Fibroblast of the aortic adventitia (primary cell): ENCODE results near the gene PPIH. TPM values are rescaled to one million over a fixed set of nuclear protein-coding genes. Genes with fewer than 3 reads are reported as not detected.

Source experiments
- DNase-seq: peaks from one replicate; pipeline ENCODE4 v3.0.0-alpha.2; 2010; ENCODE audit warnings: low read depth
- H3K4me3 ChIP-seq: 2 replicates; pipeline ENCODE4 v1.5.1; 2011; ENCODE audit warnings: low read depth, mild to moderate bottlenecking, control low read depth, low read length, moderate library complexity
- CTCF ChIP-seq: IDR thresholded peaks from 2 replicates; pipeline ENCODE4 v1.5.1; 2011; ENCODE audit warnings: mild to moderate bottlenecking, low read length, control low read depth, inconsistent platforms; ENCODE audit not compliant: insufficient read depth
- total RNA-seq: library from RNA; depleted of rRNA; stranded (reverse); fragments of >200 nt; gene quantifications from 2 replicates; pipeline ENCODE4 v1.2.3, GENCODE V29; 2012; ENCODE audit warnings: low replicate concordance

The PPIH gene
- total RNA-seq, 1 donor: 29.2 TPM

- peak; percentile 72 for DNase-seq
- H3K4me3 ChIP-seq: peak overlapping the region; percentile 76
- no peak for TF ChIP-seq CTCF
Measured at GRCh38 chr1:42682739-42683531, 24.7 kb downstream of the PPIH start.

- no peak for TF ChIP-seq CTCF
- peak; percentile 14 for DNase-seq
- peak overlapping the region; percentile 76 for H3K4me3 ChIP-seq
Measured at GRCh38 chr1:42684139-42684538, 25.9 kb downstream of the PPIH start.

GRCh38 chr1:42686418-42686817 lies 28.2 kb downstream of the PPIH start:
- DNase-seq: no peak
- no peak overlapping the region for H3K4me3 ChIP-seq
- TF ChIP-seq CTCF: no peak

- DNase-seq: no peak
- TF ChIP-seq CTCF: no peak
- H3K4me3 ChIP-seq: no peak overlapping the region
Measured at GRCh38 chr1:42689912-42690311, 31.7 kb downstream of the PPIH start.

- peak; percentile 27 for DNase-seq
- no peak for TF ChIP-seq CTCF
- no peak overlapping the region for H3K4me3 ChIP-seq
Measured at GRCh38 chr1:42690477-42691156, 32.4 kb downstream of the PPIH start.

- DNase-seq: no peak
- TF ChIP-seq CTCF: no peak
- no peak overlapping the region for H3K4me3 ChIP-seq
Measured at GRCh38 chr1:42691157-42691498, 32.9 kb downstream of the PPIH start.
